Nephron progenitor cell (in vitro differentiated cells): ENCODE measurements around the gene DNER.
A peak's percentile ranks its signal among the peaks of the same experiment; 100 is the strongest.
"Not testable (repeated sequence)": the region's sequence is repeated elsewhere in the genome, so short reads cannot be mapped to it uniquely, and the experiment has no call there.

ENCODE experiments used
- DNase-seq: peaks from one replicate; pipeline ENCODE4 v3.0.0; 2021
- H3K27ac Mint-ChIP-seq: 2 replicates; pipeline ENCODE4 v1.8.0; 2021; ENCODE audit warnings: mild to moderate bottlenecking, moderate library complexity, mixed read lengths
- H3K27me3 Mint-ChIP-seq: 2 replicates; pipeline ENCODE4 v1.8.0; 2021; ENCODE audit warnings: mild to moderate bottlenecking, low read depth, mixed read lengths; ENCODE audit not compliant: poor library complexity
- H3K36me3 Mint-ChIP-seq: 2 replicates; pipeline ENCODE4 v1.8.0; 2021; ENCODE audit warnings: low read depth, mixed read lengths
- H3K4me1 Mint-ChIP-seq: 2 replicates; pipeline ENCODE4 v1.8.0; 2021; ENCODE audit warnings: mixed read lengths
- H3K4me3 Mint-ChIP-seq: 2 replicates; pipeline ENCODE4 v1.8.0; 2021; ENCODE audit warnings: mild to moderate bottlenecking, moderate library complexity, mixed read lengths
- H3K9me3 Mint-ChIP-seq: 2 replicates; pipeline ENCODE4 v1.8.0; 2021; ENCODE audit warnings: mild to moderate bottlenecking, moderate library complexity, mixed read lengths
- CTCF ChIP-seq: fragments of 200-600 bp; sonication (generic); IDR thresholded peaks from 2 replicates; pipeline ENCODE4 v1.5.0; 2021; ENCODE audit warnings: antibody characterized with exemption

Gene DNER

DNA sequence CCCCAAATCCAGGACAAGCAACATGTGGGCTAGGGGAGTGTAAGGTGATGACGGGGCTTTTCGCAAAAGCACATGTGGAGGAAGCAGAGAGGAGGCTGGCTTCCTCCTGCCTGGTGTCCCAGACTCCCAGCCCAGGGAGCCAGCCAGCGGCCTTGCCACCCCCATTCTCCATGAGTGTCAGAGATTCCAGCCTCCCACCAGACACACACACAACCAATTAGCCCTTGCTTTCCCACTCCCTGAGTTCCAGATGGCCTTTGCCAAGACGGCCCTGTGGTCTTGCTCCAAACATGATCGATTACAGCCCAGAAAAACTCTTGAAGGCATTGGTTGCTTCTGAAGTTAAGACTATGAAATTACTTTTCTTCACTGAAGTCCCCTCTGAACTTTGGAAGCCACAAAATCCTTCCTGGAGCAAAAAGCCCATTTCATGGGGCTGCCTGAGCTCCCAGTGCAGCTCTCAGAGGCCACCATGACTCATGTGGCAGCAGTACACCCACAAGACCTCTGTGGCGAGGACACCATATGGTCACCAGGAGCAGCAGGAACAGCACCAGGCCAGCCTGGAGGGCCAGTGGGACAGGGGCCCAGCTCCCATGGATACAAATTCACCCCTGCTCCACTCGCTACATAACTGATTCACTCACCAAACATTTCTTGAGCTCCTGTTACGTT is 374.1 kb downstream of the DNER start:
- H3K36me3 Mint-ChIP-seq: no peaks in the 10 kb centered on the region
- peaks cover 14% of the 10 kb centered on the region for H3K4me1 Mint-ChIP-seq
- H3K27ac Mint-ChIP-seq: no peak overlapping the region
- H3K27me3 Mint-ChIP-seq: peaks cover 10% of the 10 kb centered on the region
- H3K4me3 Mint-ChIP-seq: no peak overlapping the region
- DNase-seq: no peak
- H3K9me3 Mint-ChIP-seq: no peaks in the 10 kb centered on the region
- no peak for TF ChIP-seq CTCF

DNA sequence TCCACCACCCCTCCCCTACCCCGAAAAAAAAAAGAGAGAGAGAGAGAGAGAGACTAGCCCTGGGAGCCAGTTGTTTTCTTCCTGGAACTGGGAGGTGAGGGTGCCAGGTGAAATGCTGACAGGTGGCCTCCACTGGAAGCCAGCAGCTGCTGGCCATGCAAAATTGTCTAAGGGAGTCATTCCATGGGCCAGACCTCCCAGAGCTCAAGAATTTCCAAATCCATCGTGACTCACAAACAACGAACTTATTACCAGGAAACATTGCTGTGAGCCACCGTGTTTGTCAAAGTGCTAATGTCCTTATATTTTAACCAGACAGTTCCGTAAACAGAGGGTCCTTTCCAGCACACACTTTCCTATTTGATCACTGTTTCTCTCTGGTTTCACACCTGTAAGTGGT is 374.7 kb downstream of the DNER start:
- H3K4me3 Mint-ChIP-seq: no peak overlapping the region
- H3K9me3 Mint-ChIP-seq: no peaks in the 10 kb centered on the region
- DNase-seq: no peak
- H3K36me3 Mint-ChIP-seq: no peaks in the 10 kb centered on the region
- peaks cover 16% of the 10 kb centered on the region for H3K4me1 Mint-ChIP-seq
- TF ChIP-seq CTCF: no peak
- peaks cover 10% of the 10 kb centered on the region for H3K27me3 Mint-ChIP-seq
- no peak overlapping the region for H3K27ac Mint-ChIP-seq

DNA sequence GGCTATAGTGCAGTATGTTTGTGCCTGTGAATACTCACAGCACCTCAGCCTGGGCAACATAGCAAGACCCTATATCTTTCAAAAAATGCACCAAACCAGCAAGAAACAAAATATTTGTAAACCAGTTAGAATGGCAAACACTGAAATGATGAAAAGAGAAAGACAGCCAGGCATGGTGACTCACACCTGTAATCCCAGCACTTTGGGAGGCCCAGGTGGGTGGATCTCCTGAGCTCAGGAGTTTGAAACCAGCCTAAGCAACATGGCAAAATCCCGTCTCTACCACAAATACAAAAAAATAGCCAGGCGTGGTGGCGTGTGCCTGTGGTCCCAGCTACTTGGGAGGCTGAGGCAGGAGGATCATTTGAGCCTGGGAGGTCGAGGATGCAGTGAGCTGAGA is 375.2 kb downstream of the DNER start:
- peaks cover 19% of the 10 kb centered on the region for H3K4me1 Mint-ChIP-seq
- not testable (repeated sequence) for H3K9me3 Mint-ChIP-seq, H3K27ac Mint-ChIP-seq, H3K36me3 Mint-ChIP-seq, H3K27me3 Mint-ChIP-seq, DNase-seq, H3K4me3 Mint-ChIP-seq

- H3K27ac Mint-ChIP-seq: peak overlapping the region; percentile 80
- no peak for TF ChIP-seq CTCF
- no peak for DNase-seq
- H3K27me3 Mint-ChIP-seq: peaks cover 3% of the 10 kb centered on the region
- no peaks in the 10 kb centered on the region for H3K36me3 Mint-ChIP-seq
- H3K4me3 Mint-ChIP-seq: no peak overlapping the region
- H3K4me1 Mint-ChIP-seq: peaks cover 20% of the 10 kb centered on the region
- no peaks in the 10 kb centered on the region for H3K9me3 Mint-ChIP-seq
These were observed 378.4 kb downstream of the DNER start for GRCh38 chr2:229335877-229336346.

DNA sequence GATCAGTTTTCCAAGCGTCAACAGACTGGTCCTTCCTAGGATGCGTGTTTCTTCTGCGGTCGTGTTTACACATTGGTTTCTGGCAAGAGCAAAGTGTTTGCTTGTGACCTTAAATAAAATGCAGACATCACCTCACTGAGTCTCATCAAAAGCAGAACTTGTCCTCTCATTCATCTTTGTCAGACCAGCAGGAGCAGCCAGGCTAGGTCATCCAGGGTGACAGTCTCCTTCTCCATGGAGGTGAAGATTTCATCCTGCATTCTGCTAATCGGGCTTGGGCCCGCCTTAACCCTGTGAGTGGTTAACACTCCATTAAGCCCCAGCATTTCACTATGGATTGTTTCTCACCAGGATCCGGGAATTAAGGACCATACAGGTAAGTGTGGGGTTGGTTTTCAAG is 379.0 kb downstream of the DNER start:
- Mint-ChIP-seq H3K27me3 (peaks cover 3% of the 10 kb centered on the region), H3K4me1 (peaks cover 20% of the 10 kb centered on the region), H3K4me3 (no peak overlapping the region), H3K27ac (peak overlapping the region; percentile 80), H3K9me3 (no peaks in the 10 kb centered on the region), H3K36me3 (no peaks in the 10 kb centered on the region)
- TF ChIP-seq CTCF: no peak
- DNase-seq: no peak

- H3K9me3 Mint-ChIP-seq: no peaks in the 10 kb centered on the region
- no peaks in the 10 kb centered on the region for H3K36me3 Mint-ChIP-seq
- peaks cover 13% of the 10 kb centered on the region for H3K4me1 Mint-ChIP-seq
- H3K4me3 Mint-ChIP-seq: no peak overlapping the region
- H3K27me3 Mint-ChIP-seq: peaks cover 9% of the 10 kb centered on the region
- TF ChIP-seq CTCF: no peak
- no peak for DNase-seq
- peak overlapping the region; percentile 11 for H3K27ac Mint-ChIP-seq
These were observed 383.4 kb downstream of the DNER start for GRCh38 chr2:229330952-229331351.
